Osteoblast (primary cell): Measurements from ENCODE around the gene PRR5L. TPM values are rescaled to one million over a fixed set of nuclear protein-coding genes. Genes with fewer than 3 reads are reported as not detected.

Experiments
- DNase-seq: peaks from one replicate; pipeline ENCODE4 v3.0.0; 2011; ENCODE audit warnings: low spot score, mixed read lengths; ENCODE audit not compliant: insufficient read length; ENCODE audit errors: missing footprints
- H2AFZ ChIP-seq: 2 replicates; pipeline ENCODE4 v1.6.0; 2011; ENCODE audit warnings: mild to moderate bottlenecking, low read length
- H3K27ac ChIP-seq: 2 replicates; pipeline ENCODE4 v1.5.1; 2011; ENCODE audit warnings: mild to moderate bottlenecking, low read depth, low read length, moderate library complexity
- H3K27me3 ChIP-seq: 2 replicates; pipeline ENCODE4 v1.6.0; 2012; ENCODE audit warnings: mild to moderate bottlenecking, control low read depth, inconsistent platforms, low read length, moderate library complexity; ENCODE audit not compliant: insufficient read depth
- H3K36me3 ChIP-seq: 2 replicates; pipeline ENCODE4 v1.5.1; 2011; ENCODE audit warnings: mild to moderate bottlenecking, low read length, control low read depth, moderate library complexity; ENCODE audit not compliant: insufficient read depth
- H3K4me1 ChIP-seq: 2 replicates; pipeline ENCODE4 v1.5.1; 2011; ENCODE audit warnings: mild to moderate bottlenecking, low read length, control low read depth, moderate library complexity; ENCODE audit not compliant: insufficient read depth
- H3K4me2 ChIP-seq: 2 replicates; pipeline ENCODE4 v1.6.0; 2011; ENCODE audit warnings: mild to moderate bottlenecking, low read length; ENCODE audit not compliant: insufficient read depth
- H3K4me3 ChIP-seq: fragments of 200-600 bp; sonication (generic); 3 replicates; pipeline ENCODE4 v1.5.1; 2012; ENCODE audit warnings: mild to moderate bottlenecking, low read length, inconsistent platforms; ENCODE audit not compliant: insufficient read depth
- H3K79me2 ChIP-seq: 2 replicates; pipeline ENCODE4 v1.6.0; 2012; ENCODE audit warnings: mild to moderate bottlenecking, low read length, control low read depth, inconsistent platforms; ENCODE audit not compliant: insufficient read depth
- H3K9me3 ChIP-seq: 2 replicates; pipeline ENCODE4 v1.5.1; 2011; ENCODE audit warnings: low read depth, low read length, control low read depth
- H4K20me1 ChIP-seq: 2 replicates; pipeline ENCODE4 v1.6.0; 2012; ENCODE audit warnings: mild to moderate bottlenecking, low read length, control low read depth; ENCODE audit not compliant: insufficient read depth
- total RNA-seq: library from RNA; depleted of rRNA; stranded (reverse); fragments of >200 nt; gene quantifications from 2 replicates; pipeline ENCODE4 v1.2.3, GENCODE V29; 2012
- TF ChIP-seq, protein P1 (sequence below): IDR thresholded peaks from 2 replicates; pipeline ENCODE4 v1.5.1; 2011; ENCODE audit warnings: mild to moderate bottlenecking, low read depth, low read length, moderate library complexity; ENCODE audit errors: extremely low read depth

The PRR5L gene
- total RNA-seq, 1 donor = 9.8 TPM

GRCh38 chr11:36427876-36428275 lies 131.8 kb downstream of the PRR5L start:
- Histone ChIP-seq H2AFZ (no peak overlapping the region), H4K20me1 (no peaks in the 10 kb centered on the region), H3K9me3 (no peaks in the 10 kb centered on the region), H3K79me2 (no peaks in the 10 kb centered on the region), H3K4me3 (no peak overlapping the region), H3K27ac (no peak overlapping the region), H3K4me1 (peaks cover 34% of the 10 kb centered on the region), H3K27me3 (no peaks in the 10 kb centered on the region), H3K4me2 (no peak overlapping the region), H3K36me3 (no peaks in the 10 kb centered on the region)
- no peak for DNase-seq
- TF ChIP-seq, protein P1, sequence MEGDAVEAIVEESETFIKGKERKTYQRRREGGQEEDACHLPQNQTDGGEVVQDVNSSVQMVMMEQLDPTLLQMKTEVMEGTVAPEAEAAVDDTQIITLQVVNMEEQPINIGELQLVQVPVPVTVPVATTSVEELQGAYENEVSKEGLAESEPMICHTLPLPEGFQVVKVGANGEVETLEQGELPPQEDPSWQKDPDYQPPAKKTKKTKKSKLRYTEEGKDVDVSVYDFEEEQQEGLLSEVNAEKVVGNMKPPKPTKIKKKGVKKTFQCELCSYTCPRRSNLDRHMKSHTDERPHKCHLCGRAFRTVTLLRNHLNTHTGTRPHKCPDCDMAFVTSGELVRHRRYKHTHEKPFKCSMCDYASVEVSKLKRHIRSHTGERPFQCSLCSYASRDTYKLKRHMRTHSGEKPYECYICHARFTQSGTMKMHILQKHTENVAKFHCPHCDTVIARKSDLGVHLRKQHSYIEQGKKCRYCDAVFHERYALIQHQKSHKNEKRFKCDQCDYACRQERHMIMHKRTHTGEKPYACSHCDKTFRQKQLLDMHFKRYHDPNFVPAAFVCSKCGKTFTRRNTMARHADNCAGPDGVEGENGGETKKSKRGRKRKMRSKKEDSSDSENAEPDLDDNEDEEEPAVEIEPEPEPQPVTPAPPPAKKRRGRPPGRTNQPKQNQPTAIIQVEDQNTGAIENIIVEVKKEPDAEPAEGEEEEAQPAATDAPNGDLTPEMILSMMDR = no peak

- no peaks in the 10 kb centered on the region for H3K36me3 ChIP-seq
- DNase-seq = peak; percentile 86
- TF ChIP-seq, protein P1 = peak; percentile 34
- H3K79me2 ChIP-seq = no peaks in the 10 kb centered on the region
- peak overlapping the region; percentile 33 for H3K27ac ChIP-seq
- no peaks in the 10 kb centered on the region for H3K27me3 ChIP-seq
- H2AFZ ChIP-seq = no peak overlapping the region
- H4K20me1 ChIP-seq = no peaks in the 10 kb centered on the region
- peak overlapping the region; percentile 35 for H3K4me2 ChIP-seq
- no peaks in the 10 kb centered on the region for H3K9me3 ChIP-seq
- peaks cover 26% of the 10 kb centered on the region for H3K4me1 ChIP-seq
- peak overlapping the region; percentile 4 for H3K4me3 ChIP-seq
Measured at GRCh38 chr11:36431429-36432092, 135.5 kb downstream of the PRR5L start.

GRCh38 chr11:36432093-36432469 lies 136.0 kb downstream of the PRR5L start:
- no peak overlapping the region for H3K4me3 ChIP-seq
- H3K9me3 ChIP-seq = no peaks in the 10 kb centered on the region
- H3K27ac ChIP-seq = peak overlapping the region; percentile 13
- peak overlapping the region; percentile 4 for H2AFZ ChIP-seq
- H4K20me1 ChIP-seq = no peaks in the 10 kb centered on the region
- no peaks in the 10 kb centered on the region for H3K79me2 ChIP-seq
- H3K27me3 ChIP-seq = no peaks in the 10 kb centered on the region
- no peak overlapping the region for H3K4me2 ChIP-seq
- DNase-seq = no peak
- peaks cover 21% of the 10 kb centered on the region for H3K4me1 ChIP-seq
- TF ChIP-seq, protein P1 = peak; percentile 2
- no peaks in the 10 kb centered on the region for H3K36me3 ChIP-seq

- no peak overlapping the region for H2AFZ ChIP-seq
- no peak for DNase-seq
- no peak overlapping the region for H3K27ac ChIP-seq
- no peak overlapping the region for H3K4me2 ChIP-seq
- TF ChIP-seq, protein P1 = no peak
- no peak overlapping the region for H3K4me3 ChIP-seq
- H4K20me1 ChIP-seq = no peaks in the 10 kb centered on the region
- no peaks in the 10 kb centered on the region for H3K9me3 ChIP-seq
- no peaks in the 10 kb centered on the region for H3K36me3 ChIP-seq
- H3K27me3 ChIP-seq = no peaks in the 10 kb centered on the region
- no peaks in the 10 kb centered on the region for H3K79me2 ChIP-seq
- H3K4me1 ChIP-seq = peaks cover 15% of the 10 kb centered on the region
Measured at GRCh38 chr11:36432738-36433137, 136.7 kb downstream of the PRR5L start.
